GM23248 (cell line): ENCODE data around the gene LMOD3.

Source experiments
- EZH2 ChIP-seq: fragments of 200-600 bp; sonication (generic); IDR thresholded peaks from 2 replicates; pipeline ENCODE4 v1.6.1; 2018; ENCODE audit warnings: antibody characterized with exemption, mild to moderate bottlenecking; ENCODE audit not compliant: insufficient read depth, poor library complexity, severe bottlenecking
- EZH2phosphoT487 ChIP-seq: fragments of 200-600 bp; sonication (generic); IDR thresholded peaks from 2 replicates; pipeline ENCODE4 v1.6.1; 2018; ENCODE audit warnings: antibody characterized with exemption, moderate library complexity, mild to moderate bottlenecking, low read depth; ENCODE audit not compliant: insufficient read depth

DNA sequence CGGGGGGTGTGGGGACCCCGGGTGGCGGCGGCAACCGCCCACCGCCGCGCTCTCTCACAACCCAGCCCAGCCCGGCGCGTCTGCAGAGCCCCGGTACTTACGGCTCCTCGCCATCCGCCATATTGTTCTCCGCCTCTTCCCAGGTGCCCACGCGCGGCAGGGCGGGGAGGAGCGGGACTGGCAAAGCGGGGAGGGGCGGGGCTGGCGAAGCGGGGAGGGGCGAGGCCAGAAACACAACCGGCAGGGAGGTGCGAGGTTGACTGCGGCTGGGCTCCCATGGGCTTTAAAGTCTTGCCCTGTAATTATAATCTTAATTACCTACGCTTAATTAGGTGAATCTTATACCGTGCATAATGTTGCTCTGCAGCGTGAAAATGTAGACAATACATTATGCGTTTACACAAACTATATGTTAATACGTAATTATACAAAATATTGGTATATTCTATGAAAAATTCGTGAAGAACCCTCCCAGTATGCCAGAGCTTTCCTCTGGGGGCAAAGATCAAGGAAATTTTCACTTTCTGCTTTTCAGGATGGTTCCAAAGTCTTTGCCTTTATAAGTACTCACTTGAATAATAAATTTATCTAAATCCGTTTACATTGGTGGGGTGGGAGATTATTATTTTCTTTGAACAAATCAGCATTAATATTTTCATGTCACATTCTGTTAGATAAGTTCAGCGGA is 42.0 kb downstream of the LMOD3 start, which contains the start of gene UBA3:
- TF ChIP-seq EZH2 (no peak), EZH2phosphoT487 (no peak)
